Head of caudate nucleus (tissue), 42 donors: ENCODE measurements around the gene PTPRE.

ENCODE experiments used
- DNase-seq, 42 donors: peaks; one replicate each; pipeline versions ENCODE4 v3.0.0 to v3.0.0-alpha.2; 2020 to 2021; ENCODE audit warnings: mixed read lengths in 7 of 42
- intact Hi-C: fragments of 100-400 bp; cut with DNase I; formaldehyde crosslinking; loops from one replicate; pipeline ENCODE4 v1.15.0; 2022

Gene PTPRE

DNA sequence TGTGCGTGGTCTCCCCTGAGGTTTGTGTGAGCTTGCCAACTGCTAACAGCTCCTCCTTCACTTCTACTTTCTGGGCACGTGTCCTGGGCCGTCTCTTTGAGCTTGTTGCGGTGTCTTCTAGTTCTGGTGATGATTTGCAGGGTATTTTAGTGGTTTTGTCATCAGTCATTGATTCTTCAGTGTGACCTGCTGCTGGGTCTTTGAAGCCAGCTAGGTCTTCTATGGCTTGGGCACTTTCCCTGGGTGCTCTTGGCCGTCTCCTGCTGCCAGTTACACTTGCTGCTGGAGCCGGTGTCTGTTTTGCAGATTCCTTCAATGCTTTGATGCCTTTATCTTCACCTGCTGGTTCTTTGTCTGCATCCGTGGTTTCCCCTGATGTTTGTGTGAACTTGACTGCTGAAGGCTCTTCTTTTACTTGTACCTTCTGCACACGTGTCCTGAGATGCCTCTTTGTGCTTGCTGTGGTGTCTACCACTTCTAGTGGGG, 196.4 kb downstream of the PTPRE start:
- DNase-seq, result no peak
- intact Hi-C loops, result no loop called here

DNA sequence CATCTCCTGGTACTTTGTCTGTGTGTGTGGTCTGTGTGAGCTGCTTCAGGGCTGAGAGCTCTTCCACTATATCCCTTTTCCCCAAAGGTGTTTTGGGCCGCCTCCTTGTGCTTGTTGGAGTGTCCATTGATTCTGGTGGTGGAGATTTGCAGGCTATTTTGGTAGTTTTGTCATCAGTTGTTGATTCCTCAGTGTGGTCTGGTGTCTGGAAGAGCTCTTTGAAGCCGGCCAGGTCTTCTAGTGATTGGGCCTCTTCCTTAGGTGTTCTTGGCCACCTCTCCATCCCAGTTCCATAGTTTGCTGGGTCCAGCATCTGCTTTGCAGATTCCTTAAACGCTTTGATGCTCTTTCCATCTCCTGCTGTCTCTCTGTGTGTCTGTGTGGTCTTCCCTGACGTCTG, 198.5 kb downstream of the PTPRE start:
- intact Hi-C loops, result no loop called here
- no peak for DNase-seq

DNA sequence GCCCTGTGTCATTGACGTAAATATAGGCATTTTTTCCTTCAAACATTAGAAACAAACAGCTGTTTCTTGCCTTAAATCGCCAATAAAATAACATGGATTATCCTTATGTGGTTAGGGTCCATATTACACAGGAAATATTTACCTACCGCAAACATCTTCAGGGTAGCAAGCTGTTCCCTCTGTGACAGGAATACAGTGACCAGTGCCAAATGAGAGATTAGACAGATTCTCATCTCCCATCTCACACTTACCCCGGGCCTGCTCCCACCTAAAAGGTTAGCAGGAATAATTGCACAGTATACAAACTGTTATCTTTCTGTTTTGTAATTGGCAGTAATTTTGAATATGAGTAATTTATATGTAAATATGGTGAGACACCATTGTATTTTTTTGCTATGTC, 202.8 kb downstream of the PTPRE start:
- intact Hi-C loops, result no loop called here
- no peak for DNase-seq

DNA sequence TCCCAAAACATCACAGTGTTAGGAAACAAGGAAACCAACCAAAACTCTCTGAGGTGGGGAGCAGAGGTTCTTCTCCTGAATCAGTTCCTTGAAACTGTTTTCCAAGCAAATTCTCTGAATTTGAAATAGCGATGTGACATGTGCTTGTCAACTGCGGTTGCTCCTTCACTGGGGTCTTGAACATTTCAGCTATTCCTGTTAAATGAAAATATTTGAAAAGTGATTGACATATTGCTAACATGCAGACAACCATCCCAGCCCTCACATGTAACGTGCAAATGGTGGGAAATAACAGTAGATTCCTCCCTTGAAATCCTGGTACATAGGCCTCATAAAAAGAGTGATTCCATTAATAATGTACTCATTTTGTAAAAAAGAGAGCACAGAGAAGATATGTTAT, 203.4 kb downstream of the PTPRE start:
- no peak for DNase-seq
- intact Hi-C loops, result no loop called here

DNA sequence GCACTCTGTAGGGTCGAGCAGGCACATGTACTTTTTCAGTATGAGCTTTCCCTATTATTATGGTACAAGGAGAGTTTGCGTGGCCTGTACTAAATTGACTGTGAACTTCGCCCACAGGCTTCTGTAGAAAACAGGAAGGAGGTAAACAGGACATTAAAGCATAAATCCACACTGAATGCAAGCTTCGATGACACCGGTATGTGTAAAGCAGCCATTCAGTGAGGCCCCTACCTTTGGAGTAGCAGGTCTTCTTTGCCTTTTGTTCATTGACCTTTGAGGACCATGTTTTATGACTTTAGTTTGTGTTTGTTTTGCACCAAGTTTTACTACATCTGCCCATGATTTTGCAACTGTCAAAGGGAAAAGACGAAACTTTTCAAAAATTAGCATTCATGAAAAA, 204.8 kb downstream of the PTPRE start:
- intact Hi-C loops, result no loop called here

DNA sequence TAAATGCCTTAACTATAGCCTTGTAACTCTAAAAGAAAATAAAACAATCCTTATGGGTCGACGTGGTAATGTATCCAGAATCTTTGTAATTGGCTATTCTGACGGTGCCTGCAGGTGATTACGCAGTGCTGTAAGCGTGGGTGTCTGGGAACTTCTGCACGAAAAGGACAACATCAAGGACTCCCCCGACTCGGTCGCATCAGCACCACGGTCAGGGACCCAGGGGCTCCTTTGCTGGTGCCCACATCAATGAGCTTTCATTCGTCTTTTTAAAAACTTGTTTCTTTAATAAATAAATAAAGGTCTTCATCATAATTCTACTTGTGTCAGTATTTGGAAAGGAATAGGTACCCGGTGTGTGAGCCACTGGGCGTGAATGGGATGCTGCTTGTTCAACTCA, 206.1 kb downstream of the PTPRE start:
- DNase-seq, result no peak
- intact Hi-C loops, result no loop called here

More for the DNA sequence above, 204.8 kb downstream of the PTPRE start:
- DNase-seq, result no peak

DNA sequence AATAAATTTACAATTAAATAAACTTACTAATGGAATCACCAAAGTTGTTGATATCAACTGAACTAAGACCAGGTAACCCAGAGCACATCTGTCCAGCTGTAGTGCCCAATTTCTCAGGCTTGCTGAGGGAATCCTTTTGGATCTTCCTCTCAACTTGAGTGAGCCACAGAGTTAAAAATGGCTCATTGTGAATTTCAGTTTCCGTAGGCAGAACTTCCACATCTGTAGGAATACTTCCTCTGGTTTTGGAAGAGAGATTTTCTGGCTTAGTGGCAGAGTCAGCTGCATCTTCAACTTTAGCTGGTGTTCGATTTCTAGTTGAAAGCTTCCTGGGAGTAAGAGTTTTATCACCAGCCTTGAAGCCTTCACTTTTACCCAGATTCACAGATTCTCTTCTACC, 208.0 kb downstream of the PTPRE start:
- intact Hi-C loops, result no loop called here
- DNase-seq, result no peak

DNA sequence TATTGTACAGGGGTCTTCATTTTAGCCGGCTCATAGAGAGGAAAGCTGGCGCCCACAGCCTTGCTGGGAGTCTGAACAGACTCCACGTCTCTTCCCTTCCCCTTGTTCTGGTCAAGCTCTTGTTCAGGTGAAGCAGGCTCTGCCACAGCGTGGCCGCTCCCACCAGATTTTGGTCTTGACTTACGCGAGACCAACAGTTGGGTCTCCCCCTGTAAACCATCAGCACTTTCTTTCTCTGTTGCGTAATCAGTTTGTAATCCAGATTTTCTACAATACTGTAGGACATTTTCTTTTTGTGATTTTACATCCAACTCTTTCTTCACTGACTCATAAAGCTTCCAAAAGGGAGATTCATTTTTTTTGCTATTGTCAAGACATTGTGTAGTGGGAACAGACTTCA, 208.5 kb downstream of the PTPRE start:
- intact Hi-C loops, result no loop called here

DNA sequence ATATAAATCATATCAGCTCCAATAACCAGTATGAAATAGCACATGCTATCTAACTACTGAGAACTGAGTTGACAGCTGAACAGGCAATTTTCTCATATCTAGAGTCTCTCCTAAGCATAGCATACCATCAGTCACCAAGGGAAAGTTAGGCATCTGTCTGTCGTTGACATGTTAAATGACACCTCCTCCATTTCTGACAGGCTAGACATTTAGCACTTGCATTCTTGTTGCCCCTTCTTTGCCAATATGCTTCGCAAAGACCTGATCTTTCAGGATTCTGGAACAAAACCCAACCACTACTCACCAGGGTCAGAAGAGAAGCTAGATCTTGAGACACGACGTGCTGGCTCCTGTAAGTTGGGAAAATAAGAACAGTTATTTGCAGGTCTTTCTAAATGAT, 209.3 kb downstream of the PTPRE start:
- intact Hi-C loops, result no loop called here
- DNase-seq, result no peak

More for the DNA sequence above, 208.5 kb downstream of the PTPRE start:
- DNase-seq, result no peak

DNA sequence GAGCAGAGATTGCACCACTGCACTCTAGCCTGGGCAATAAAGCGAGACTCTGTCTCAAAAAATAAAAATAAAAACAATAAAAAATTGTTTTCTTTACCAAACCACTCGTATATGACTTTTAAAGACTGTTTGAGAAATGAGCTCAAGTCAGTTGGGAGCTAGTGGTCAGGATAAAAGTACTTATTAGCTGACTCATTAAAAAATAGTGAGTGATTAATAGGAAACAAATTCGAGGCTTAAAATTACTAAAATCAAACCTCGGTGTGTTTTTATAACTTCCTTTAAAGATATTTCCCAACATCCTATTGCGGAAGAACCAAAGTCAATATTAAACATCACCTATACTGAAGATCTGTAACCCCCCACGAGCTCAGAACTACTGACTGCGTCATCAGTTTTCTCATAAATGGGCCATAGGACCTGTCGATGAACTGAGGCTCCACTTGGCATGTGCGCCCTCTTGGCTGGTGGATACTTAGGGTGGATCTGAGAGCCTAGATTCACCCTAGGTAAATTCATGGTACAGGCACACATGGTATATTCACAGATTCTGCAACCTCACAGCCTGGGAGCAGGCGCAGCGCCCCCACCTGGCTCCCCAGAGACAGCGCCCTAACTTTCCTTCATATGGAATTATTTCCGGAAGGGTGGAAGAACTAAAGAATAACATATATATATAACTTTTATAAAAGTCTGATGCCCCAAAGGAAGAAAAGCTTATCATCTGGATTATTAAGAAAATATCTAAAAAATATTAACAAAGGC, 210.1 kb downstream of the PTPRE start:
- DNase-seq, result no peak
- intact Hi-C loops, result no loop called here

DNA sequence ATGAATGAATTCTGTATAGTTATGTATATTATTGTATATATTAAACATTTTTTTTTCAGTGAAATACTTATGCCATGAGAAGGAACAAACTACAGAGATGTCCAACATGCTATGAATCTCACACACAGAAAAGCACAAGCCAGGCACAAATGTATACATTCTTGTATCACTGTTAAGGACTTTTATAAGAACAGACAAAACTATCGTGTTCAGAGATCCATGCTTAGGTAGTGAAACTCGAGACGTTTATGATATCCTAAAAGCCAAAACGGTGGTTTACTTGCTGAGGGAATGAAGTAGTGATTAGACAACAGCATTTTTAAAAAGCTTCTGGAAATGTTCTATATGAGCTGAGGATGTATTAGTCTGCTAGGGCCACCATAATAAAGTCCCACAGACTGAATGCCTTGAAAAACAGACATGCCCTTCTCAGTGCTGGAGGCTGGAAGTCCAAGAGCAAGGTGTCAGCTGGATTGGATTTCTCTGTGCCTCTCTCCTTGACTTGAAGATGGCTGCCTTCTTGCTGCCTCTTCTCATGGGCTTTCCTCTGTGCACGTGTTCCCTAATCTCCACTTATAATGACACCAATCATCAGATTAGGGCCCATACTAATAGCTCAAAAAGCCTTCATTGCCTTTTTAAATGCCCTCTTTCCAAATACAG, 215.0 kb downstream of the PTPRE start:
- intact Hi-C loops, result no loop called here
- DNase-seq, result no peak

DNA sequence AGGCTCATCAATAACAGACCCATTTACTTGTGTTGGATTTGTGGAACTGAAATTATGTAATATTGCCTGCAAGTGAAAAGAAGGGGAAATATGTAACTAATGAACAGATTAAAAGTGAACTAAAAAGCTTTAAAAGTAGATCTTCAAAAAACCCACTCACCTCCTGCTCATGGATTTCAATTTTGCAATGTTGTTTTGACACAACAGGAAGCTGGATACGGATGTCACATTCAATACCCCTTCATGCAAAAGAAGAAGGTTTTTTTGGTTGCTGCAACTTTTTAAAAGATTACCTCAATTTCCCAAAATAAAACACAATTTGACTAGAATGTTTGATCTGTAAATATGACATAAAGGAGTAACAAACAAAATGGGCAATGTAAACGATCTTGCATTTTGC, 216.0 kb downstream of the PTPRE start:
- intact Hi-C loops, result no loop called here
- no peak for DNase-seq

DNA sequence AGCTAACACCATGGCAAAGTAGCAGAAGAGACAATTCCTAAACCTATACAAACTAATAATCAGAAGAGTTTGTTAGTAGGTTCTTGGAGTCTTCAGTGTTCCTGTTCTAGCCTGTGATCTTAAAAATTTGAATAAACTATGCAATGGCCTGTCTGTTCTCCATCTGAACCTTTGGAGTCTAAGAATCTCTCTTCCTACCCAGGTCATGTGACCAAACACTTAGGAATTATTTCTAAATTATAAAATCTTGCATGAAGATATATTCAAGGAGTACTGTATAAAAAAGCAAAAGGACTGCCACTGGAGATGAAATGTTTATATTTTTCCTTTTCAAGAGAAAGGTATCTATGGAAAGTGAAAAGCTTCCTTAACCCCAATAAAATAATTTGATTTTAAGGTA, 216.9 kb downstream of the PTPRE start:
- intact Hi-C loops, result no loop called here
- DNase-seq, result no peak

DNA sequence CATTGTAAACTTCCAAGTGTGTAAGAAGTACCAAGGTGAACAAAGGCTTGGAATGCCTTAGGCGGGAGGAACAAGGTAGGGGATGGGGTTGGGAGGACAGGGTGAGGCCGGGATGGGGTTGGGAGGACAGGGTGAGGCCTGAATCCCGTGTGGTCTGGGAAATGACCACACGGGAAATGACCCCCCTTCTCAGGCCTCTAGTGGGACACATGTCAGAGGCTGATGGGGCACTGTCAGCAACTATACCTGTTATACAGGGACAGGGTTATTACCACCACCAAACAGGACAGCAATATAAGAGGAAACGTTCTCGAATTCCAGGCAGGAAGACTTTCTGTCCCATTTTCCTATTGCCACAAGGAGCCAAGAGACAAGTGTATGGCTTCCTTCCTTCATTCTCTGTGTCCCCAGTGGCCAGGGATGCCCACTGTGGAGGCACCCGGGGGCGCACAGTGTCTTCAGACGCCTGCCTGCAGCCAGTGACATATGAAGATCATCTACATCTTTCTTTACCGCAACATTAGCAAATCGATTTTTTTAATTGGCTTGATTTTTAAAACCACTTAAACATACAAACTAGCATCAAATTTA, 218.0 kb downstream of the PTPRE start:
- intact Hi-C loops, result no loop called here
- DNase-seq, result no peak

DNA sequence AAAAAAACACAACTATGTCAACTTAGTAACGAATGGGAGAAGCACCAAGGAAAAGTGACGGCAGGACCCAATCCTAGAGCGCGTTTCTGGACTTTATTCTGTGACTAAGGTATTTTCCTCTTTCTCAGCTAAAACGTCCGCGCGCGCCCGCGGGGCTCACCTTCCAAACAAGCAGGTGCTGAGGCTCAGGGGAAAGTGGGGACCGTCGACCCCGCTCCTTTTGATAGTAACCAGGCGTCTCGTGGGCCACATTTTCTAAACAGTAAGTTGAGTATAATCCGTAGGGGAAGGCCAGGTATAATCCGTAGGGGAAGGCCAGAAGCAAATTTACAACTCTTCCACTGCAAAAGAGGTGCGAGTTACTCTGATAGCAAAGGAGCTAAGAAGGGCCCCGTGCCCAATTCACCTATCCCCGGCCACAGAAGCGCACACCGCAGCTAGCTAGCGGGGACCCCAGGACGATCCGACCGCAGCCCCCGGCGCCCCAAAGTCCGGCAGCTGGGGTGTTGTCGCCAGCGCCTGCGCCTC, 218.6 kb downstream of the PTPRE start:
- intact Hi-C loops, result no loop called here
- no peak for DNase-seq

DNA sequence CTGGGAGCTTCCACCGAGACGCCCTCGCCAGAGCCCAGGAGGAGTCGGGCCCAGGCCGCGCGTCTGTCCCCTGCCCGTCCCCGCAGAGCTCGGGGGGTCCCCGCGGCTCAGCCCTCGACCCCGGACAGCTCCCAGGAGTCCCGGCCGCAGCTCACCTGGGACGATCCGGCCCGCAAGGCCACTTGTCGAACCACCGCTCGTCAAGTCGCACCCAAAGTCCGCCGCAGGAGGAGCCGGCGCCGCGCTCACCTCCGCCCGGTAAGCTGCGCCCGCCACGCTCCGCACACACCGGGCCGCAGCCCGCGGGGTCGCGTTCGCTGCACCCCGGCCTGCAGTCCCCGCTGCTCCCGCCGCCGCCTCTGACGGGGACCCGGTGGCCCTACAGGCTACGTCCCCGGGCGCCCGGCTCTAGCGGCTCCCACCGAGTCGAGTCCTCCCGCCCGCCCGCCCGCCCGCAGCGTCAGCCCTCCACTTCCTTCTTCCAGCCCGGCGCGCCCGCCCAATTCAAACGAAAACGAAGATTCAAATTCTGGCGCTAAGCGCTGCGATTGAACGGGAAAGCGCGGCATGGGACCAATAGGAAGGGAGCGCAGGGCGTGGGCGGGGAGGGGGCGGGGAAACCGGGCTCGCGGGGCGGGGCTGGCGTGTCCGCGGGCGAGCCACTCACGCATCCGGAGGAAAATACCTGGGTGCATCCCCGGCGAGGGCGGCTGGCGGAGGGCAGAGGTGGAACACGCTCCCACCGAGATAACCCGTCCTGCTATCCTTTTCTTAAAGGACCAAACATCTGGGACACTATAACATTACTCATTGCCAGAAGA, 219.3 kb downstream of the PTPRE start, which contains the start of gene MKI67:
MKI67 (minus strand) TSS at position 480 of the 821 bp plus-strand sequence. CDS start 756 bp downstream, outside the sequence.
- intact Hi-C loops, result no loop called here
- peak; percentile 44 to 88 (median 76) for DNase-seq

DNA sequence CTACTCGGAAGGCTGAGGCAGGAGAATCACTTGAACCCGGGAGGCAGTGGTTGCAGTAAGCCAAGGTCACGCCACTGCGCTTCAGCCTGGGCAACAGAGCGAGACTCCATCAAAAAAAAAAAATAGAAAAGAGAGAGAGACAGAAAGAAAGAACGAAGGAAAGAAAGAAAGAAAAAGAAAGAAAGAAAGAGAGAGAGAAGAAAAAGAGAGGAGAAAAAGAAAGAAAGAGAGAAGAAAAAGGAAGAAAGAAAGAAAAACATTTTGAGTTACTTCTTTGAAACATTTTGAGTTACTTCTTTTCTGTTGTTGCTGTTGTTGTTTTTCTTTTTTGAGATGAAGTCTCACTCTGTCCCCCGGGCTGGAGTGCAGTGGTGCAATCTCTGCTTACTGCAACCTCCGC, 221.7 kb downstream of the PTPRE start:
- no peak for DNase-seq
- intact Hi-C loops, result no loop called here

DNA sequence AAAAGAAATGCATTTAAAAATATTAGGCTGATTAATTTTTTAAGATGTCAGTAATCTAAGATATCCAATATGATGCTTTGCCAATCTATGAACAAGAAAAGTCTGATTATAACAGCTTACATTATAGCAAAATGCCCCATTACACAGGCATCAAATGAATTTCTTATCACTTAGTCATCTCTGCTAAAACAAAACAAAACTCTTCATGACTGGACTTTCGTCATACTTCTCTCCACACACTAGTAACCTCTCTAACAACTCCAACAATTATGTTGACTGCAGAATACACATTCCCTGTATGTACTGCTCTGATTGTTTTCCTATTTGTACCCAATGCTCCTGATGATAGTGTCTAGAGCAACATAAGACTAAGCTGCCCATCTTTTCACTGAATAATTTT, 223.1 kb downstream of the PTPRE start:
- intact Hi-C loops, result no loop called here
- DNase-seq, result no peak
